Gastroesophageal sphincter (tissue), 3 donors: ENCODE results near the gene RNF38.

Experiments
- CTCF ChIP-seq, 4 experiments: fragments of 200-600 bp in 2 of 4; fragments of 450-650 bp in 2 of 4; sonication (generic) in 1 of 4; IDR thresholded peaks; one replicate each; pipeline ENCODE4 v1.5.1; 2017 to 2019; ENCODE audit warnings: antibody characterized with exemption in 4 of 4, mild to moderate bottlenecking in 2 of 4, moderate library complexity in 2 of 4
- EP300 ChIP-seq: sonication (generic); formaldehyde crosslinking; IDR thresholded peaks from one replicate; pipeline ENCODE4 v1.6.1; 2017; ENCODE audit warnings: antibody characterized with exemption, mild to moderate bottlenecking
- POLR2A ChIP-seq, 2 donors: fragments of 450-650 bp; IDR thresholded peaks; one replicate each; pipeline ENCODE4 v1.6.1; 2017; ENCODE audit warnings: antibody characterized with exemption in 2 of 2, mild to moderate bottlenecking in 2 of 2, moderate library complexity in 1 of 2
- POLR2AphosphoS5 ChIP-seq: sonication (generic); formaldehyde crosslinking; IDR thresholded peaks from one replicate; pipeline ENCODE4 v1.6.1; 2017; ENCODE audit warnings: antibody characterized with exemption

GRCh38 chr9:36317766-36318165 lies 82.3 kb downstream of the RNF38 start:
- TF ChIP-seq CTCF (IDR thresholded peaks at IDR 0.05) (no peak), POLR2A (IDR thresholded peaks at IDR 0.05) (no peak), POLR2AphosphoS5 (no peak), EP300 (no peak)
